Measurements from ENCODE around the gene CAPZB.

DNA sequence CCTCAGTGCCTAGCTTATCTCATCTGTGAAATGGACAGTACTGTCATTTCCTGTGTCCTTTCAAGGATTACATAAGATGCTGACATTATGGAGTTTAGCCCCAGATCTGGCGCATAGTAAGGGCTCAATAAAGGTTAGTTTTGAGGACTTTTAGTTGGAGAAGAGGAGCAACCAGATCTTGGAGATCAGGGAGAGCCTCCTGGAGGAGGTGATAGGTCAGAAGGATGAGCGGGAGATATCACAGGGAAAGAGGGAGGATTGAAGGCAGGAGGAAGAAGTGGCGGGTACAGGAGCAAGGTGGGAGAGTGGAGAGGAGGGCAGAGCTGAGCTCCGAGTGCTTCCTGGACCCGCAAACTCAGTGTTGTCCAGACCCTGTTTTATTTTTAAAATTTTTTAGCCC, 155.7 kb downstream of the CAPZB start:
- TF ChIP-seq, protein P1, sequence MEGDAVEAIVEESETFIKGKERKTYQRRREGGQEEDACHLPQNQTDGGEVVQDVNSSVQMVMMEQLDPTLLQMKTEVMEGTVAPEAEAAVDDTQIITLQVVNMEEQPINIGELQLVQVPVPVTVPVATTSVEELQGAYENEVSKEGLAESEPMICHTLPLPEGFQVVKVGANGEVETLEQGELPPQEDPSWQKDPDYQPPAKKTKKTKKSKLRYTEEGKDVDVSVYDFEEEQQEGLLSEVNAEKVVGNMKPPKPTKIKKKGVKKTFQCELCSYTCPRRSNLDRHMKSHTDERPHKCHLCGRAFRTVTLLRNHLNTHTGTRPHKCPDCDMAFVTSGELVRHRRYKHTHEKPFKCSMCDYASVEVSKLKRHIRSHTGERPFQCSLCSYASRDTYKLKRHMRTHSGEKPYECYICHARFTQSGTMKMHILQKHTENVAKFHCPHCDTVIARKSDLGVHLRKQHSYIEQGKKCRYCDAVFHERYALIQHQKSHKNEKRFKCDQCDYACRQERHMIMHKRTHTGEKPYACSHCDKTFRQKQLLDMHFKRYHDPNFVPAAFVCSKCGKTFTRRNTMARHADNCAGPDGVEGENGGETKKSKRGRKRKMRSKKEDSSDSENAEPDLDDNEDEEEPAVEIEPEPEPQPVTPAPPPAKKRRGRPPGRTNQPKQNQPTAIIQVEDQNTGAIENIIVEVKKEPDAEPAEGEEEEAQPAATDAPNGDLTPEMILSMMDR (IDR thresholded peaks at IDR 0.05): no peak
- TF ChIP-seq POLR2A (IDR thresholded peaks at IDR 0.05): no peak
- TF ChIP-seq EP300 (IDR thresholded peaks at IDR 0.05): no peak
